Fibroblast of the aortic adventitia (primary cell): ENCODE results near the gene DHRS12. TPM values are rescaled to one million over a fixed set of nuclear protein-coding genes. Genes with fewer than 3 reads are reported as not detected.

Source experiments
- DNase-seq: peaks from one replicate; pipeline ENCODE4 v3.0.0-alpha.2; 2010; ENCODE audit warnings: low read depth
- H3K4me3 ChIP-seq: 2 replicates; pipeline ENCODE4 v1.5.1; 2011; ENCODE audit warnings: low read depth, mild to moderate bottlenecking, control low read depth, low read length, moderate library complexity
- total RNA-seq: library from RNA; depleted of rRNA; stranded (reverse); fragments of >200 nt; gene quantifications from 2 replicates; pipeline ENCODE4 v1.2.3, GENCODE V29; 2012; ENCODE audit warnings: low replicate concordance
- TF ChIP-seq, protein P1 (sequence below): IDR thresholded peaks from 2 replicates; pipeline ENCODE4 v1.5.1; 2011; ENCODE audit warnings: mild to moderate bottlenecking, low read length, control low read depth, inconsistent platforms; ENCODE audit not compliant: insufficient read depth

Gene DHRS12
- total RNA-seq, 1 donor = 3.8 TPM

DNA sequence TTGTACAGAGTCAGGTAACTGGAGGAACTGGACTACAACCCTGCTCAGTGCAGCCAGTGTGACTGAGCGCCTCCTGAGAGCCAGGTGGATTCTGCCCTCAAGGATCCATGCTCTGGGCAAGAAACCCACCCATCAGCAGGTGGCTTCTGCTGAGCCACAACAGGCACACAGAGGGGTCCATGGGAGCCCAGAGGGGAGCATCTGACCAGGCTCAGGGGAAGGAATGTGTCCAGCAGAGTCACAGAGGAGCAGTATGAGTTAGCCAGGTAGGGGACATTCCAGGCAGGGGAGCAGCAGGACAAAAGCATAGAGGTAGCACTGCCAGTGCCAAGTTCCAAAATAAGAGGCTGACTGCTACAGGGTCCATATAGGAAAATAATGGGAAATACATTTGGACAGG is 19.9 kb downstream of the DHRS12 start:
- DNase-seq = no peak
- H3K4me3 ChIP-seq = no peak overlapping the region
- TF ChIP-seq, protein P1, sequence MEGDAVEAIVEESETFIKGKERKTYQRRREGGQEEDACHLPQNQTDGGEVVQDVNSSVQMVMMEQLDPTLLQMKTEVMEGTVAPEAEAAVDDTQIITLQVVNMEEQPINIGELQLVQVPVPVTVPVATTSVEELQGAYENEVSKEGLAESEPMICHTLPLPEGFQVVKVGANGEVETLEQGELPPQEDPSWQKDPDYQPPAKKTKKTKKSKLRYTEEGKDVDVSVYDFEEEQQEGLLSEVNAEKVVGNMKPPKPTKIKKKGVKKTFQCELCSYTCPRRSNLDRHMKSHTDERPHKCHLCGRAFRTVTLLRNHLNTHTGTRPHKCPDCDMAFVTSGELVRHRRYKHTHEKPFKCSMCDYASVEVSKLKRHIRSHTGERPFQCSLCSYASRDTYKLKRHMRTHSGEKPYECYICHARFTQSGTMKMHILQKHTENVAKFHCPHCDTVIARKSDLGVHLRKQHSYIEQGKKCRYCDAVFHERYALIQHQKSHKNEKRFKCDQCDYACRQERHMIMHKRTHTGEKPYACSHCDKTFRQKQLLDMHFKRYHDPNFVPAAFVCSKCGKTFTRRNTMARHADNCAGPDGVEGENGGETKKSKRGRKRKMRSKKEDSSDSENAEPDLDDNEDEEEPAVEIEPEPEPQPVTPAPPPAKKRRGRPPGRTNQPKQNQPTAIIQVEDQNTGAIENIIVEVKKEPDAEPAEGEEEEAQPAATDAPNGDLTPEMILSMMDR = no peak

DNA sequence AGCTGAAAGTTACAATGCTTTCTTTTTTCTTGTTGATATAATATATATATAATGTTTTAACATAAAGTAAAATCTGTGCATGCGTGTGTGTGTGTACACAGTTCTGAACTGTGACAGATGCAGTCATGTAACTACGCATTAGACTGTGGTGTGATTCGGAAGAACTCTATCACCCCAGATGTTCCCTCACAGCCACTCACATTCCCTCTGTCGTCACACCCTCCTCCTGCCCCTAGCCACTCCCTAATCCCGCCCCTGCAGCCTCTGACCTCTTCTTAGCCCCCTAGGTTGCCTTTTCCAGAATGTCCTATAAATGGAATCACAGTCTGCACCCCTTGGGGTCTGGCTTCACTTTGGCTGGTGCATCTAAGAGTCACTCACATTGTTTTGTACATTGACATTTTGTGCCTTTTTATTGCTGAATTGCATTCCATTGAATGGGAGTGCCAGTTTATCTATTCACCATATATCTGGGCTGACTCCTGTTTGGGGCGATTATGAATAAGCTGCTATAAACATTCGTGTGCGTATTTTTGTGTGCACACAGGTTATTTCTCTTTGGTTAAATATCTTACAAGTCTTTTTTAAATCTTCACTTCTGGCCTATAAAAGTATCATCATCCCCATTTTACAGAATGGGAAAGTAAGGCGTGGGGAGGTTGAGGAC is 20.4 kb downstream of the DHRS12 start:
- no peak for DNase-seq
- TF ChIP-seq, protein P1 = no peak
- no peak overlapping the region for H3K4me3 ChIP-seq

- H3K4me3 ChIP-seq = no peak overlapping the region
- no peak for DNase-seq
- TF ChIP-seq, protein P1 = no peak
Measured at GRCh38 chr13:51782026-51782710, 21.8 kb downstream of the DHRS12 start.

DNA sequence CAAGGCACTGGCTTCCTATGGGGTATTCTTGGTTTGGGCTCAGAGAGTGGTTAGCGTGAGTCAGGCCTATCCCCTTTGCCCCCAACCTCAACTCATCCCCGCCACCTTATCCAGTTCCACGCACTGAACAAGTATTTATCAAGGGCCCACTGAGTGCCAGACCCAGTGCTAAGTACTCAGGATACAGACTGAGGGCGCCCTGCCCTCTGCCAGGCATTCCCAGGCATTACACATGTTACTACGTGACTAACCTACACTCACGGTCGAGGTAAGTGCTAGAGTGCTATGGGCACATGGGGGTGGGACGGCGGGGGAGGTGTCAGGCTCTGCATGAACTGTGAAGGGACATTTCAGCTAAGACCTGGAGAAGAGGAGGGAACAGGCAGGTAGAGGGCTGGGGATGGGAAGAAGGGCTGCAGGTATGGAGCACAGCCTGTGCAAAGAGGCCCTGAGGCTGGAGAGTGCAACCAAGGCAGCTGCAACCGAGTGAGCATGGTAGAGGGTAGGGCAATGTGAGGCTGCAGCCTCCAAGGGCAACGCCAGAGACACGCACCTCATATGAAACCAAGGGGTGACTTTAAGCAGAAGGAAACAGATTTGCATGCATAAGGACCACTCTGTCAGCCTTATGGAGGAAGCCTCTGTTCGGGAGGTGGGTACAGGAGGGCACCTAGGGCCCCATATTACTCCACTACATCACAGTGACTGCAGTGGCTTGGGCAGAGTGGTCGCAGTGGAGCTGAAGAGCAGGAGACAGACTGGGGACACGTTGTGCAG is 22.5 kb downstream of the DHRS12 start:
- no peak for DNase-seq
- TF ChIP-seq, protein P1 = no peak
- no peak overlapping the region for H3K4me3 ChIP-seq

DNA sequence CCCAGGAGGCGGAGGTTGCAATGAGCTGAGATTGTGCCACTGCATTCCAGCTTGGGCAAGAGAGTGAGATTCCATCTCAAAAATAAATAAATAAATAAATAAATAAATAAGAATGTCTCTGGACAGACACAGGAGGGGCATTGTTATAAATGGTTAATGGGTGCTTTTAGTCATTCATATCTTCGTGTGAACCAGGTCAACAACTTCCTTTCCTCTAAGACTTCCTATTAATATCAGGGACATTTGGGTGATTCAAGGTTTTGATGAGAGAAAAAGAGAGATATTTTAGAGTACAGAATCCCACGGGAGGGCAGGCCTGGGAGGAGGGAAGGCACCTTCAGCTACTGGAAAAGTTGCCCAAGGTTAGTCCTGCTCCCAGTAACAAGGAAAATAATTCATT is 23.9 kb downstream of the DHRS12 start:
- no peak for DNase-seq
- TF ChIP-seq, protein P1 = no peak
- H3K4me3 ChIP-seq = no peak overlapping the region

DNA sequence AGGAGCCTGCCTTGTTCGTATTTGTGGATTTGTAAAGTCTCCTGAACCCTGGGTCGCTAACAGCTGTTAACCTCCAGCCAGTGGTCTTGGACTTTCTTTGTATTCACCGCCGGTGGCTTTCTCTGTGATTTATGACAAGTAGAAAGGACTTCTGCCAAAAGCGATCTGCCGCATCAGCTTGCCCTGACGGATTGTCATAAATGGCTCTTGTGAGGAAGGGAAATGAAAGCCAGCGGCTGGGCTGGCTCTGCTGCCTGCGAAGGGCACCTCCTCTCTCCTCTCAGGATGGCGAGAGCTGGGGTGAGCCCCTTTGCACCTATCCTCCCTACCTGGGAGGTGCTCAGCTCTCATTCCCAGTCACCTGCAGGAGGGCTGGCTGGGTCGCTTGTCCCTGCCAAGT is 25.6 kb downstream of the DHRS12 start:
- no peak overlapping the region for H3K4me3 ChIP-seq
- TF ChIP-seq, protein P1 = no peak
- no peak for DNase-seq
